Breast epithelium (tissue), 4 donors: ENCODE measurements around the gene NCR2. TPM values are rescaled to one million over a fixed set of nuclear protein-coding genes. Genes with fewer than 3 reads are reported as not detected.

ENCODE experiments used
- DNase-seq, 2 donors: peaks; one replicate each; pipeline ENCODE4 v3.0.0-alpha.2; 2019; ENCODE audit warnings: low spot score in 2 of 2
- H3K27ac ChIP-seq, 2 donors: fragments of 200-600 bp; sonication (generic) in 1 of 2; one replicate each; pipeline ENCODE4 v1.5.1; 2016 to 2019; ENCODE audit warnings: mild to moderate bottlenecking in 1 of 2
- H3K27me3 ChIP-seq, 2 donors: fragments of 200-600 bp; sonication (generic) in 1 of 2; one replicate each; pipeline versions ENCODE4 v1.5.1 to v1.6.0; 2017 to 2019; ENCODE audit warnings: control low read depth in 1 of 2, mild to moderate bottlenecking in 1 of 2
- H3K36me3 ChIP-seq: fragments of 200-600 bp; one replicate; pipeline ENCODE4 v1.5.1; 2019
- H3K4me1 ChIP-seq, 2 donors: fragments of 200-600 bp; sonication (generic); one replicate each; pipeline ENCODE4 v1.5.1; 2016 to 2019; ENCODE audit warnings: control low read depth in 1 of 2
- H3K4me3 ChIP-seq, 3 donors: fragments of 200-600 bp; sonication (generic); 1 replicate in 2 of 3; 2 replicates in 1 of 3; pipeline ENCODE4 v1.5.1; 2016 to 2019; ENCODE audit warnings: mild to moderate bottlenecking in 3 of 3, moderate library complexity in 2 of 3
- H3K9me3 ChIP-seq, 2 donors: fragments of 200-600 bp; sonication (generic) in 1 of 2; one replicate each; pipeline ENCODE4 v1.5.1; 2016 to 2019; ENCODE audit warnings: control low read depth in 1 of 2
- CTCF ChIP-seq, 3 donors: fragments of 450-650 bp; IDR thresholded peaks; one replicate each; pipeline ENCODE4 v1.5.1; 2016 to 2017; ENCODE audit warnings: antibody characterized with exemption in 3 of 3, mild to moderate bottlenecking in 3 of 3, moderate library complexity in 3 of 3
- POLR2A ChIP-seq: fragments of 450-650 bp; IDR thresholded peaks from one replicate; pipeline ENCODE4 v1.6.1; 2016; ENCODE audit warnings: antibody characterized with exemption, mild to moderate bottlenecking, moderate library complexity
- POLR2AphosphoS5 ChIP-seq, 3 donors: sonication (generic); formaldehyde crosslinking; IDR thresholded peaks; one replicate each; pipeline ENCODE4 v1.6.1; 2017; ENCODE audit warnings: antibody characterized with exemption in 3 of 3
- intact Hi-C: fragments of 100-400 bp; cut with DNase I; formaldehyde crosslinking; loops from one replicate; pipeline ENCODE4 v1.15.1; 2023; ENCODE audit warnings: low total_unique reads
- total RNA-seq, 3 donors: library from RNA; depleted of rRNA; stranded (reverse); fragments of >200 nt; gene quantifications; one replicate each; pipeline ENCODE4 v1.1.0, GENCODE V29; 2016

NCR2 gene
- total RNA-seq, 3 donors from 2014 or later, result not detected

GRCh38 chr6:41374618-41375590 lies 39.5 kb downstream of the NCR2 start:
- no peaks in the 10 kb centered on the region for H3K36me3 ChIP-seq
- H3K4me1 ChIP-seq, result peaks cover 0 to 9% of the 10 kb centered on the region in 2 donors
- no peak for DNase-seq
- no peak overlapping the region for H3K27ac ChIP-seq
- TF ChIP-seq POLR2AphosphoS5 (IDR thresholded peaks at IDR 0.05) (no peak), CTCF (IDR thresholded peaks at IDR 0.05) (no peak), POLR2A (no peak)
- no peaks in the 10 kb centered on the region for H3K9me3 ChIP-seq
- H3K27me3 ChIP-seq, result peaks cover 0 to 58% of the 10 kb centered on the region in 2 donors
- intact Hi-C loops, result loop anchor here (1.0 kb wide), 1 partner anchor 37 kb away; no protein-coding TSS in a partner anchor
- peak overlapping the region in 1 of 3 donors; percentile 31 for H3K4me3 ChIP-seq

GRCh38 chr6:41375598-41376151 lies 40.3 kb downstream of the NCR2 start:
- Histone ChIP-seq H3K4me1 (peaks cover 0 to 9% of the 10 kb centered on the region in 2 donors), H3K27ac (no peak overlapping the region), H3K27me3 (peaks cover 0 to 58% of the 10 kb centered on the region in 2 donors), H3K4me3 (no peak overlapping the region), H3K36me3 (no peaks in the 10 kb centered on the region), H3K9me3 (no peaks in the 10 kb centered on the region)
- no peak for DNase-seq
- intact Hi-C loops, result no loop called here
- TF ChIP-seq POLR2A (no peak), CTCF (IDR thresholded peaks at IDR 0.05) (no peak), POLR2AphosphoS5 (IDR thresholded peaks at IDR 0.05) (no peak)

DNA sequence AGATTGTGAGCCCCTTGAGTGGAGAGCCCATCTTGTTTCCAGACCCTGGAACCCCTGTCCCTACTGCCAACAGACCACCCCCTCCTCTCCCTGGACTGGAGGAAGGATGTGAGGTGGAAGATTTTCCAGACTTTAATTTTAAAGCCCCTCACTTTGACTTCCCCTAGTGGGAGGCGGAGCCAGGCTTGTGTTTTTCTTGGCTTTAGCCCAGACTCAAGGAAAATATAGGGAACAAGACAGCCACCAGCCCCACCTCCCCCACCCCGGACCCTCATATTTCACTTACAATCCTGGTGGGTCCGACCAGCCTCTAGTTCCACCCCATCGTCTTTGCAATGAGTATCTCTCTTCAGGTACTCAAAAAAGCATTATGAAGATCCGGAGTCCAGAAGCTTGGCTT lies 40.8 kb downstream of the NCR2 start:
- DNase-seq, result no peak

GRCh38 chr6:41377071-41377470 lies 41.7 kb downstream of the NCR2 start:
- Histone ChIP-seq H3K27me3 (peaks cover 0 to 49% of the 10 kb centered on the region in 2 donors), H3K36me3 (no peaks in the 10 kb centered on the region), H3K4me1 (peaks cover 0 to 9% of the 10 kb centered on the region in 2 donors), H3K9me3 (no peaks in the 10 kb centered on the region), H3K27ac (no peak overlapping the region), H3K4me3 (no peak overlapping the region)
- TF ChIP-seq CTCF (IDR thresholded peaks at IDR 0.05), result no peak
- TF ChIP-seq POLR2AphosphoS5 (IDR thresholded peaks at IDR 0.05), result no peak
- no peak for TF ChIP-seq POLR2A
- intact Hi-C loops, result no loop called here
- no peak for DNase-seq

More for the DNA sequence above, 40.8 kb downstream of the NCR2 start:
- TF ChIP-seq CTCF (IDR thresholded peaks at IDR 0.05) (no peak), POLR2AphosphoS5 (IDR thresholded peaks at IDR 0.05) (no peak), POLR2A (no peak)
- no peak overlapping the region for H3K27ac ChIP-seq
- peaks cover 0 to 58% of the 10 kb centered on the region in 2 donors for H3K27me3 ChIP-seq
- no peaks in the 10 kb centered on the region for H3K36me3 ChIP-seq
- H3K9me3 ChIP-seq, result no peaks in the 10 kb centered on the region
- no peak overlapping the region for H3K4me3 ChIP-seq
- intact Hi-C loops, result no loop called here
- H3K4me1 ChIP-seq, result peaks cover 0 to 9% of the 10 kb centered on the region in 2 donors

GRCh38 chr6:41379306-41379705 lies 43.9 kb downstream of the NCR2 start:
- intact Hi-C loops, result no loop called here
- DNase-seq, result no peak

More at GRCh38 chr6:41379306-41379705, 43.9 kb downstream of the NCR2 start:
- H3K4me3 ChIP-seq, result no peak overlapping the region
- H3K36me3 ChIP-seq, result no peaks in the 10 kb centered on the region
- TF ChIP-seq POLR2A (no peak), POLR2AphosphoS5 (IDR thresholded peaks at IDR 0.05) (no peak), CTCF (IDR thresholded peaks at IDR 0.05) (no peak)
- no peaks in the 10 kb centered on the region for H3K9me3 ChIP-seq
- H3K27ac ChIP-seq, result no peak overlapping the region
- peaks cover 0 to 26% of the 10 kb centered on the region in 2 donors for H3K27me3 ChIP-seq
- H3K4me1 ChIP-seq, result peaks cover 0 to 1% of the 10 kb centered on the region in 2 donors
